Measurements from ENCODE around the gene OR6C4. TPM values are rescaled to one million over a fixed set of nuclear protein-coding genes. Genes with fewer than 3 reads are reported as not detected.
"Not testable (repeated sequence)": the region's sequence is repeated elsewhere in the genome, so short reads cannot be mapped to it uniquely, and the experiment has no call there.

OR6C4 gene
- total and polyA plus RNA-seq, 2 experiments from 2014 or later = not detected

DNA sequence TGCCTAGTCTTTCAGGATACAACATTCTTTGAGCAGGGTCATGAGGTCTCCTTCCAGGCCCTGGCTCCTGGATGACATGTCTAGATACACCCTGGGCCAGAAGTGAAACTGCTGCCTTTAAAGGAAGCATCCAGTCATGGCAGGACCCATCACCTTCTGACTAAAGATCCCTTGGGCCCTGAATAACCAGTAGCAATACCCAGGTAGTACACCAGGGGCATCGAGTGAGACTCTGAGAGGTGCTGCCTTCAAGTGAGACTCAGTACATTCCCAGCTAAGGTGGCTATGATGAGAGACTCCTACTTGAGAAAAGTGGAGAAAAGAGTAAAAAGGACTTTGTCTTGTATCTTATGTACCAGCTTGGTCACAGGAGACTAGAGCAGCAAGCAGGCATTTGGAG lies 33.7 kb upstream of the OR6C4 start:
- Mint-ChIP-seq H3K4me3 (no peak overlapping the region), H3K36me3 (ENCODE audit: low read depth) (peaks cover 10% of the 10 kb centered on the region; the same call in 1 of the 3 replicates), H3K27me3 (ENCODE audit: insufficient read depth, low read depth, poor library complexity) (no peaks in the 10 kb centered on the region), H3K27ac (no peak overlapping the region), H3K4me1 (no peaks in the 10 kb centered on the region), H3K9me3 (peaks cover 26% of the 10 kb centered on the region)
- DNase-seq (ENCODE audit: low spot score) = peak; percentile 33
- no peak overlapping the region for H3K27ac ChIP-seq (ENCODE audit: low read depth)
- H3K9me2 ChIP-seq (ENCODE audit: insufficient read depth) = peaks cover 3% of the 10 kb centered on the region; the same call in 1 of the 2 replicates
- no peaks in the 10 kb centered on the region for H3K4me1 ChIP-seq (ENCODE audit: insufficient read depth)
- H3K4me3 ChIP-seq = no peak overlapping the region
- TF ChIP-seq, protein P1, sequence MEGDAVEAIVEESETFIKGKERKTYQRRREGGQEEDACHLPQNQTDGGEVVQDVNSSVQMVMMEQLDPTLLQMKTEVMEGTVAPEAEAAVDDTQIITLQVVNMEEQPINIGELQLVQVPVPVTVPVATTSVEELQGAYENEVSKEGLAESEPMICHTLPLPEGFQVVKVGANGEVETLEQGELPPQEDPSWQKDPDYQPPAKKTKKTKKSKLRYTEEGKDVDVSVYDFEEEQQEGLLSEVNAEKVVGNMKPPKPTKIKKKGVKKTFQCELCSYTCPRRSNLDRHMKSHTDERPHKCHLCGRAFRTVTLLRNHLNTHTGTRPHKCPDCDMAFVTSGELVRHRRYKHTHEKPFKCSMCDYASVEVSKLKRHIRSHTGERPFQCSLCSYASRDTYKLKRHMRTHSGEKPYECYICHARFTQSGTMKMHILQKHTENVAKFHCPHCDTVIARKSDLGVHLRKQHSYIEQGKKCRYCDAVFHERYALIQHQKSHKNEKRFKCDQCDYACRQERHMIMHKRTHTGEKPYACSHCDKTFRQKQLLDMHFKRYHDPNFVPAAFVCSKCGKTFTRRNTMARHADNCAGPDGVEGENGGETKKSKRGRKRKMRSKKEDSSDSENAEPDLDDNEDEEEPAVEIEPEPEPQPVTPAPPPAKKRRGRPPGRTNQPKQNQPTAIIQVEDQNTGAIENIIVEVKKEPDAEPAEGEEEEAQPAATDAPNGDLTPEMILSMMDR (conservative IDR thresholded peaks at IDR 0.05; ENCODE audit: low read depth in 2 of 2) = peak; percentile 33 to 47; a peak in 3 of 4 replicates
- TF ChIP-seq ZNF114 (CRISPR knock-in tag; IDR thresholded peaks at IDR 0.05) = no peak
- no peaks in the 10 kb centered on the region for H3K27me3 ChIP-seq (ENCODE audit: insufficient read depth)
- H4K20me1 ChIP-seq (replicated peaks; ENCODE audit: insufficient read depth) = no peaks in the 10 kb centered on the region
- no peaks in the 10 kb centered on the region for H3F3A ChIP-seq (replicated peaks; ENCODE audit: low read depth)
- H3K4me2 ChIP-seq = no peak overlapping the region
- no peaks in the 10 kb centered on the region for H3K79me2 ChIP-seq (replicated peaks; ENCODE audit: insufficient read depth)
- no peak overlapping the region for H2AFZ ChIP-seq
- peak; percentile 59 for ATAC-seq
- no peaks in the 10 kb centered on the region for H3K36me3 ChIP-seq (ENCODE audit: insufficient read depth)

DNA sequence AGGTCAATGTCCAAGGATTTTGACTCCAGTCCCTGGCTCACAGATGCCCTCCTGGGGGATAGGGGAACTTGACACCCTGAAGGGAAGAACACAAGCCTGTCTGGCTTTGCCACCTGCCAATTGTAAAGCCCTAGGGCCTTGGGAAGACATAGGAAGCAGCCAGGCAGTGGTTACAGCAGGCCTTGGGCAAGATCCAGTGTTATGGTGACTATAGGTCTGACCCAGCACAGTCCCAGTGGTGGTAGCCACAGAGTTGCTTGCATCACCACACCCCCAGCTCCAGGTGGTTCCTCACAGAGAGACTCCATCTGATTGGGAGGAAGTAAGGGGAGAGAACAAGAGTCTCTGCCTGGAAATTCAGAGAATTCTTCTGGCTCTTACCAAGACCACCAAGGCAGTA lies 33.0 kb upstream of the OR6C4 start:
- no peaks in the 10 kb centered on the region for H3K79me2 ChIP-seq (replicated peaks; ENCODE audit: insufficient read depth)
- Mint-ChIP-seq H3K36me3 (ENCODE audit: low read depth) (peaks cover 10% of the 10 kb centered on the region; the same call in 1 of the 3 replicates), H3K4me3 (no peak overlapping the region), H3K27ac (no peak overlapping the region), H3K27me3 (ENCODE audit: insufficient read depth, low read depth, poor library complexity) (no peaks in the 10 kb centered on the region), H3K9me3 (peaks cover 29% of the 10 kb centered on the region), H3K4me1 (no peaks in the 10 kb centered on the region)
- no peaks in the 10 kb centered on the region for H4K20me1 ChIP-seq (replicated peaks; ENCODE audit: insufficient read depth)
- peaks cover 3% of the 10 kb centered on the region; the same call in 1 of the 2 replicates for H3K9me2 ChIP-seq (ENCODE audit: insufficient read depth)
- H3K36me3 ChIP-seq (ENCODE audit: insufficient read depth) = no peaks in the 10 kb centered on the region
- no peak for DNase-seq (ENCODE audit: low spot score)
- no peak overlapping the region for H3K4me2 ChIP-seq
- H3F3A ChIP-seq (replicated peaks; ENCODE audit: low read depth) = no peaks in the 10 kb centered on the region
- H3K4me1 ChIP-seq (ENCODE audit: insufficient read depth) = no peaks in the 10 kb centered on the region
- H3K4me3 ChIP-seq = no peak overlapping the region
- no peak overlapping the region for H2AFZ ChIP-seq
- H3K27me3 ChIP-seq (ENCODE audit: insufficient read depth) = no peaks in the 10 kb centered on the region
- H3K27ac ChIP-seq (ENCODE audit: low read depth) = no peak overlapping the region
- no peak for TF ChIP-seq STAT1 (IDR thresholded peaks at IDR 0.05; ENCODE audit: unreplicated experiment)
- TF ChIP-seq ZNF331 (CRISPR knock-in tag; IDR thresholded peaks at IDR 0.05; ENCODE audit: low read depth) = no peak
- TF ChIP-seq NANOG (IDR thresholded peaks at IDR 0.05; ENCODE audit: borderline replicate concordance) = no peak
- TF ChIP-seq EZH2 (IDR thresholded peaks at IDR 0.05; ENCODE audit: low read depth, unreplicated experiment) = no peak
- TF ChIP-seq EZH2phosphoT487 (IDR thresholded peaks at IDR 0.05; ENCODE audit: unreplicated experiment) = no peak
- no peak for ATAC-seq

DNA sequence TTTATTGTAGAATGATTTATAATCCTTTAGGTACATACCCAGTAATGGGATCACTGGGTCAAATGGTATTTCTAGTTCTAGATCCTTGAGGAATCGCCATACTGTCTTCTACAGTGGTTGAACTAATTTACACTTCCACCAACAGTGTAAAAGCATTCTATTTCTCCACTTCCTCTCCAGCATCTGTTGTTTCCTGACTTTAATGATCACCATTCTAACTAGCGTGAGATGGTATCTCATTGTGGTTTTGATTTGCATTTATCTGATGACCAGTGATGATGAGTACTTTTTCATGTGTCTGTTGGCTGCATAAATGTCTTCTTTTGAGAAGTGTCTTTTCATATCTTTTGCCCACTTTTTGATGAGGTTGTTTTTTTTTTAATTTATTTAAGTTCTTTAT lies 1.2 kb upstream of the OR6C4 start:
- ATAC-seq; H3K27me3 ChIP-seq (ENCODE audit: insufficient read depth); H3K27me3 Mint-ChIP-seq (ENCODE audit: insufficient read depth, low read depth, poor library complexity); H3K27ac ChIP-seq (ENCODE audit: low read depth); H3K4me2 ChIP-seq; H3K36me3 ChIP-seq (ENCODE audit: insufficient read depth); H3K4me1 ChIP-seq (ENCODE audit: insufficient read depth); H3K4me3 ChIP-seq; DNase-seq (ENCODE audit: low spot score); H3K36me3 Mint-ChIP-seq (ENCODE audit: low read depth); H4K20me1 ChIP-seq (replicated peaks; ENCODE audit: insufficient read depth); H3K4me3 Mint-ChIP-seq; H3F3A ChIP-seq (replicated peaks; ENCODE audit: low read depth); H3K27ac Mint-ChIP-seq; H3K4me1 Mint-ChIP-seq; H2AFZ ChIP-seq; H3K79me2 ChIP-seq (replicated peaks; ENCODE audit: insufficient read depth): not testable (repeated sequence)
- peaks cover 17% of the 10 kb centered on the region for H3K9me2 ChIP-seq (ENCODE audit: insufficient read depth)
- peaks cover 29% of the 10 kb centered on the region for H3K9me3 Mint-ChIP-seq
